ENCODE results near the gene ARRDC1.
"Not testable (repeated sequence)": the region's sequence is repeated elsewhere in the genome, so short reads cannot be mapped to it uniquely, and the experiment has no call there.

ARRDC1 gene, protein sequence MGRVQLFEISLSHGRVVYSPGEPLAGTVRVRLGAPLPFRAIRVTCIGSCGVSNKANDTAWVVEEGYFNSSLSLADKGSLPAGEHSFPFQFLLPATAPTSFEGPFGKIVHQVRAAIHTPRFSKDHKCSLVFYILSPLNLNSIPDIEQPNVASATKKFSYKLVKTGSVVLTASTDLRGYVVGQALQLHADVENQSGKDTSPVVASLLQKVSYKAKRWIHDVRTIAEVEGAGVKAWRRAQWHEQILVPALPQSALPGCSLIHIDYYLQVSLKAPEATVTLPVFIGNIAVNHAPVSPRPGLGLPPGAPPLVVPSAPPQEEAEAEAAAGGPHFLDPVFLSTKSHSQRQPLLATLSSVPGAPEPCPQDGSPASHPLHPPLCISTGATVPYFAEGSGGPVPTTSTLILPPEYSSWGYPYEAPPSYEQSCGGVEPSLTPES

DNA sequence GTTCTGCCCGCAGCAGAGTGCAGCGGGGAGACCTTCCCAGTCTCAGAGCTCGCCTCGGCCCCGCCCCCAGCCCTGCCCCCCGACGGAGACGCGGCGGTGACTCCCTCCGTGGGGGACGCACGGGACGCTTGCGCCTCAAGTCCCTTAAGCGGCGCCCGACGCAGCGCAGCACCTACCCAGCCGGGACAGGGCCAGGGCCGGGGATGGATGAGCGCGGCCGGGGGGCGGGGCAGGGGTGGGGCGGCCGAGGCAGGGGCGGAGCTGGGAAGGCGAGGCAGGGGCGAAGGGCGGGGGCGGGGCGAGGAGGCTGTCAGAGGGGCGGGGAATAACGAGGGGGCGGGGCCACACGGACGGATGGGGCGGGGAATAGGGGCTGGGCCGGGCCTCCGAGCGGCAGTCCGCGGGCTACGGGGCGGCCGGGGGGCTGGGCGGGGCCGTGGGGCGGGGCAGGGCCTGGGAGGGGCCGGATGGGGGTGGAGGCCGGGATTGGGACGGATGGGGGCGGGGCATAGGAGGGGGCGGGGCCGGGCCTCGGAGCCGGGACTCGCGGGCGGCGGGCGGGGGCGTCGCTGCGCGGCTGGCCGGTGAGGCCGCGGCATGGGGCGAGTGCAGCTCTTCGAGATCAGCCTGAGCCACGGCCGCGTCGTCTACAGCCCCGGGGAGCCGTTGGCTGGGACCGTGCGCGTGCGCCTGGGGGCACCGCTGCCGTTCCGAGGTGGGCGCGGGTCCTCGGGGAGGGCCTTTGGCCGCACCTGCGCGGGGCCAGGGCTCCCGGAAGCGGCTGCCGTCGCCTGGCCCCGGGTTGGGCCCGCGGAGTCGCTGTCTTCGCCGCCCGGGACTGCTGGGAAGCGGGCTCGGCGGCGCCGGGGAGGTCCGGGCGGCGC, at the start of gene ARRDC1:
TSS of gene ARRDC1 (plus strand) at position 566 of the 884 bp plus-strand sequence. CDS start at position 598, 32 bp downstream.
- peak within 1 kb of the TSS; percentile 95 for H3K27ac ChIP-seq
- TF ChIP-seq, protein P1, sequence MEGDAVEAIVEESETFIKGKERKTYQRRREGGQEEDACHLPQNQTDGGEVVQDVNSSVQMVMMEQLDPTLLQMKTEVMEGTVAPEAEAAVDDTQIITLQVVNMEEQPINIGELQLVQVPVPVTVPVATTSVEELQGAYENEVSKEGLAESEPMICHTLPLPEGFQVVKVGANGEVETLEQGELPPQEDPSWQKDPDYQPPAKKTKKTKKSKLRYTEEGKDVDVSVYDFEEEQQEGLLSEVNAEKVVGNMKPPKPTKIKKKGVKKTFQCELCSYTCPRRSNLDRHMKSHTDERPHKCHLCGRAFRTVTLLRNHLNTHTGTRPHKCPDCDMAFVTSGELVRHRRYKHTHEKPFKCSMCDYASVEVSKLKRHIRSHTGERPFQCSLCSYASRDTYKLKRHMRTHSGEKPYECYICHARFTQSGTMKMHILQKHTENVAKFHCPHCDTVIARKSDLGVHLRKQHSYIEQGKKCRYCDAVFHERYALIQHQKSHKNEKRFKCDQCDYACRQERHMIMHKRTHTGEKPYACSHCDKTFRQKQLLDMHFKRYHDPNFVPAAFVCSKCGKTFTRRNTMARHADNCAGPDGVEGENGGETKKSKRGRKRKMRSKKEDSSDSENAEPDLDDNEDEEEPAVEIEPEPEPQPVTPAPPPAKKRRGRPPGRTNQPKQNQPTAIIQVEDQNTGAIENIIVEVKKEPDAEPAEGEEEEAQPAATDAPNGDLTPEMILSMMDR (conservative IDR thresholded peaks at IDR 0.05), result no peak

DNA sequence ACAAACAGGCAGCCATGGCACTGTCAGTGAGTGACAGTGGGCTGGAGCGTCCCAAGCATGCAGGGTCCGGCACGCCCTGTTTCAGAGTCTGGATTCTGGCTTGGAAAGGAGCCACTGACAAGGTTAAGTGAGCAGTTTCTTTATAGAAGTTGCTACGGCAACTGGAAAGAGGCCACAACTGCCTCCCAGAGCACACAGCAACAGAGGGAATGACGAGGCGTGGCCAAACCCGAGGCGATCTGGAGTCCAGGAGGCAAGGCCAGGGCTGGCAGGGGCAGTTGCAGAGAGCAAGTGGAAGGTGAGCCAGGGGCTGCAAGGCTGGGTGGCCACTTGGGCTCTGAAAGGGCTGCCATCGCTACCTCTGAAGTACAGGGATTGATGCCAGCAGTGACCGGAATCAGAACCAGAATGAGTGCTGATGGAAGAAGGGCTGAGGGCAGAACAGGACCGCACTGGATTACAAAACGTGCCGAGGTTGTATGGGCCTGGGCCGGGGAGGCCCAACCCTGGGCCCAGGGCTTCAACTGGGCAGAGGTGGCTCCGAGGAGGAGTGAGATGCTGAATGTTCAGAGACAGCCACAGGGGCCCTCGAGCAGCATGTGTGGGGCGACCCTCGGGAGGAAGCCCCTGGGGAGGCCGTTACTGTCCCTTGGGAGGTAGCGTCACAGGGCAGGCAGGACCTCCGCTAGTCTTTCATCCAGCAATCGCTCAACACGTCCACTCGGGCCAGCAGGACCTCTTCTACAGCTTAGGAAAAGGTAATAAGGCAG, 49.2 kb upstream of the ARRDC1 start:
- H3K27ac ChIP-seq, result peak overlapping the region; percentile 31; the same call in 1 of the 2 replicates
- TF ChIP-seq, protein P1 (conservative IDR thresholded peaks at IDR 0.05), result no peak

DNA sequence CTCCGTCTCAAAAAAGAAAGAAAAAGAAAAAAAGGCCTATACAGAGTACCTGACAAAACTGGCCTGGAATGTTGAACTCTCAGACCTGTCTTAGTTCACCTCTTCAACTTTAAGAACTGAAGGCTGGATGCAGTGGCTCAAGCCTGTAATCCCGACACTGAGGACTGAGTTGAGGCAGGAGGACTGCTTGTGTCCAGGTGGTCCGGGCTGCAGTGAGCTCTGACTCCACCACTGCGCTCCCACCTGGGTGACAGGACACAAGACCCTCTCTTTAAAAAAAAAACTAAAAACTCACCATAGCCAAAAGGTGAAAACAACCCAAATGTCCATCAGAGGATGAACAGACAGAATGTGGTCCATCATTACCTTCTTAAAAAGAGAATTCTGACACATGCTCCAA, 47.4 kb upstream of the ARRDC1 start:
- TF ChIP-seq, protein P1 (conservative IDR thresholded peaks at IDR 0.05), result no peak
- no peak overlapping the region for H3K27ac ChIP-seq

DNA sequence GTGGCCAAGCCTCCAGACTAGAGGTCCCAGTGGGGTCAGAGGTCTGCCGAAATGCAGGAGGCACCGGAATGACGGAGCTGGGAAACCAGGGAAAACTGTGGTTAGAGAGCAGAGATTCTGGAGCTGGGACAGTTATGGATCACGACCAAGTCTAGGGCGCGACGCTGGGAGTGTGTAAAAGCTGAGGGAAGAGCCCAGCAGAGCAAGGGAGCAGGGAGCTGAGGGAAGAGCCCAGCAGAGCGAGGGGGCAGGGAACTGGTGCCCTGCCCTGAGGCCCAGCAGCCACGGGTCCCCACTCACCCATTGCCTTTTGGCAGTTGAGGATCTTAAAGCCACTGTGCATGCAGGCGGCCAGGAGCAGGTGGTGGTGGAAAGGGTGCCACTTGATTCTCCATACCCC, 41.4 kb upstream of the ARRDC1 start:
- no peak overlapping the region for H3K27ac ChIP-seq
- TF ChIP-seq, protein P1 (conservative IDR thresholded peaks at IDR 0.05), result no peak

DNA sequence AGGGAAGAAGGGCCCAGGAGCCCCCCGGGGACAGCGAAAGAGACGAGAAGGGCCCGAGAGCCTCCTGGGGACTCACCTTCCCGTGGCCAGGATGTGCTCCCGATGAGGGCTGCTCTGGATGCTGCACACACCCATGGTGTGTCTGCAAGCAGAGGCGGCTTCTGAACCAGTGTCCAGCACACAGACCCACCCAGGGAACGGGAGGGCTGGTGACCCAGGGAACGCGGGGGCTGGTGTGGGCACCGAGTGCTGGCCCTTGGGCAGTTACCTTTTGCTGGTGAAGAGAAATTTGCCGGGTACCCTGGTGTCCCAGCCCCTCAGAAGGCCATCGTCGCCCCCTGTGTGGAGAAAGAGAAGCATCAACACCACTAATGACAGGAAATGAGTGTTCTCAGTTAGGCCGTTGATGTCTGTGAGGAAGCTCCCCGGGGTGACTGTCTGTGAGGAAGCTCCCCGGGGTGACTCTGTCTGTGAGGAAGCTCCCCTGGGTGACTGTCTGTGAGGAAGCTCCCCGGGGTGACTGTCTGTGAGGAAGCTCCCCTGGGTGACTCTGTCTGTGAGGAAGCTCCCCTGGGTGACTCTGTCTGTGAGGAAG, 40.6 kb upstream of the ARRDC1 start:
- TF ChIP-seq, protein P1 (conservative IDR thresholded peaks at IDR 0.05), result no peak
- H3K27ac ChIP-seq, result no peak overlapping the region

DNA sequence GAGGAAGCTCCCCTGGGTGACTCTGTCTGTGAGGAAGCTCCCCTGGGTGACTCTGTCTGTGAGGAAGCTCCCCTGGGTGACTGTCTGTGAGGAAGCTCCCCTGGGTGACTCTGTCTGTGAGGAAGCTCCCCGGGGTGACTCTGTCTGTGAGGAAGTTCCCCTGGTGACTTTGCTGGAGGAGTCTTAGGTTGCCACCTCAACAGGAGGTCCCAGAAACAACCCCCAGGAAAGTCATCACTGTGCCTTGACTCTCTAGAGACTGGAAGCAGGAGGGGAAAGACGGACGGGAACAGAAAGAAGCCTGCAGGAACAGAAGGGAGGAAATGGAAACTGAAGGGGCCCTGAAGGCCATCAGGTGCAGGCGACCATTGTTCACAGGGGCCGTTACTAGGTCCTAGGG, 37.0 kb upstream of the ARRDC1 start:
- not testable (repeated sequence) for H3K27ac ChIP-seq

DNA sequence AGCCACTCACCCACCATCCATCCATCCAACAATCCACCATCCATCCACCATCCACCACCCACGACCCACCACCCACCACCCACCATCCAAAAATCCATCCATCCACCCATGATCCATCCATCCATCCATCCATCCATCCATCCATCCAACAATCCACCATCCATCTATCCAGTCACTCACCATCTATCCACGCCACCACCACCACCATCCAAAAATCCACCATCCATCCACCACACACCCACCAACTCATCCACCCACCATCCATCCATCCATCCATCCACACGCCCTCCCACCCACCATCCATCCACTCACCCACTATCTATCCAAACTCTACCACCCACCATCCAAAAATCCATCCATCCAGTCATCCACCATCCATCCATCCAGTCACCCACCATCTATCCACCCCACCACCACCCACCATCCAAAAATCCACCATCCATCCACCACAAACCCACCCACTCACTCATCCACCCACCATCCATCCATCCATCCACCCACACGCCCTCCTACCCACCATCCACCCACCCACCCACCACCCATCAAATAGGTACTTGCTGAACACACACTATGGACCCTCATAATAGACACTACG, 35.8 kb upstream of the ARRDC1 start:
- no peak overlapping the region for H3K27ac ChIP-seq
- TF ChIP-seq, protein P1 (conservative IDR thresholded peaks at IDR 0.05), result no peak

All from VCaP (cell line).